ENCODE measurements around the gene RALGAPA1. TPM values are rescaled to one million over a fixed set of nuclear protein-coding genes. Genes with fewer than 3 reads are reported as not detected.

The RALGAPA1 gene
- total and polyA plus RNA-seq, 2 of the 13 experiments (the other 11 are each of a cell fraction or from before 2014, with no cell fraction given): 65.0 to 89.2 TPM

- TF ChIP-seq ZBTB1 (CRISPR knock-in tag; IDR thresholded peaks at IDR 0.05; ENCODE audit: borderline replicate concordance) (peak; percentile 17; the same call in 1 of the 2 replicates), MAX (IDR thresholded peaks at IDR 0.05) (peak; percentile 70; the same call in 1 of the 2 replicates), YEATS2 (CRISPR knock-in tag; IDR thresholded peaks at IDR 0.05; ENCODE audit: borderline replicate concordance) (no peak), FLYWCH1 (CRISPR knock-in tag; IDR thresholded peaks at IDR 0.05) (no peak), HDAC1 (CRISPR knock-in tag; IDR thresholded peaks at IDR 0.05) (peak; percentile 68), ZFX (CRISPR knock-in tag; IDR thresholded peaks at IDR 0.05; ENCODE audit: low read depth) (peak; percentile 65), AKAP8 (CRISPR knock-in tag; IDR thresholded peaks at IDR 0.05) (peak; percentile 64), SPEN (CRISPR knock-in tag; IDR thresholded peaks at IDR 0.05; ENCODE audit: low read depth) (peak; percentile 83), ZNF34 (CRISPR knock-in tag; IDR thresholded peaks at IDR 0.05; ENCODE audit: borderline replicate concordance) (peak; percentile 98), RBFOX2 (IDR thresholded peaks at IDR 0.05; ENCODE audit: low read depth, low read length) (0 out of 2 replicates have a peak, but pooled peaks have one; percentile 27), ZNF607 (CRISPR knock-in tag; IDR thresholded peaks at IDR 0.05; ENCODE audit: borderline replicate concordance) (no peak), KDM4B (CRISPR knock-in tag; IDR thresholded peaks at IDR 0.05) (no peak; the same call in 1 of the 2 replicates), ZNF883 (CRISPR knock-in tag; IDR thresholded peaks at IDR 0.05; ENCODE audit: not compliant biosample characterization) (peak; percentile 7), ZFP1 (CRISPR knock-in tag; IDR thresholded peaks at IDR 0.05) (0 out of 2 replicates have a peak, but pooled peaks have one; percentile 45), MED8 (CRISPR knock-in tag; IDR thresholded peaks at IDR 0.05; ENCODE audit: insufficient replicate concordance) (peak; percentile 82), MTF1 (CRISPR knock-in tag; IDR thresholded peaks at IDR 0.05) (0 out of 2 replicates have a peak, but pooled peaks have one; percentile 52), RAD21 (CRISPR knock-in tag; IDR thresholded peaks at IDR 0.05) (peak; percentile 38), ZNF333 (CRISPR knock-in tag; IDR thresholded peaks at IDR 0.05; ENCODE audit: borderline replicate concordance) (peak; percentile 98)
- TF ChIP-seq, protein P1, sequence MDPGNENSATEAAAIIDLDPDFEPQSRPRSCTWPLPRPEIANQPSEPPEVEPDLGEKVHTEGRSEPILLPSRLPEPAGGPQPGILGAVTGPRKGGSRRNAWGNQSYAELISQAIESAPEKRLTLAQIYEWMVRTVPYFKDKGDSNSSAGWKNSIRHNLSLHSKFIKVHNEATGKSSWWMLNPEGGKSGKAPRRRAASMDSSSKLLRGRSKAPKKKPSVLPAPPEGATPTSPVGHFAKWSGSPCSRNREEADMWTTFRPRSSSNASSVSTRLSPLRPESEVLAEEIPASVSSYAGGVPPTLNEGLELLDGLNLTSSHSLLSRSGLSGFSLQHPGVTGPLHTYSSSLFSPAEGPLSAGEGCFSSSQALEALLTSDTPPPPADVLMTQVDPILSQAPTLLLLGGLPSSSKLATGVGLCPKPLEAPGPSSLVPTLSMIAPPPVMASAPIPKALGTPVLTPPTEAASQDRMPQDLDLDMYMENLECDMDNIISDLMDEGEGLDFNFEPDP (CRISPR knock-in tag; conservative IDR thresholded peaks at IDR 0.05): no peak
- TF ChIP-seq, protein P2, sequence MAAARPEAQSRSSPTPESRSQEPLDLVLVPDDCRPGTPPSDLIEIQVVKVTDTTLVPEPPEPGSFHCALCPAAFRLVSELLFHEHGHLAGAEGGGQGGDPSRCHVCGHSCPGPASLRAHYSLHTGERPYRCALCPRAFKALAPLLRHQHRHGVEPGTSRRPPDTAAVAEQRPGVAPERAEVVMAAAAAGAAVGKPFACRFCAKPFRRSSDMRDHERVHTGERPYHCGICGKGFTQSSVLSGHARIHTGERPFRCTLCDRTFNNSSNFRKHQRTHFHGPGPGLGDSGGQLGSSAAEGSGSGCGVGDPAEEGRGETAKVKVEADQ (CRISPR knock-in tag; IDR thresholded peaks at IDR 0.05; ENCODE audit: borderline replicate concordance): 0 out of 2 replicates have a peak, but pooled peaks have one; percentile 49
- TF ChIP-seq, protein P3, sequence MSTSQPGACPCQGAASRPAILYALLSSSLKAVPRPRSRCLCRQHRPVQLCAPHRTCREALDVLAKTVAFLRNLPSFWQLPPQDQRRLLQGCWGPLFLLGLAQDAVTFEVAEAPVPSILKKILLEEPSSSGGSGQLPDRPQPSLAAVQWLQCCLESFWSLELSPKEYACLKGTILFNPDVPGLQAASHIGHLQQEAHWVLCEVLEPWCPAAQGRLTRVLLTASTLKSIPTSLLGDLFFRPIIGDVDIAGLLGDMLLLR (CRISPR knock-in tag; IDR thresholded peaks at IDR 0.05): peak; percentile 79
- TF ChIP-seq, protein P4, sequence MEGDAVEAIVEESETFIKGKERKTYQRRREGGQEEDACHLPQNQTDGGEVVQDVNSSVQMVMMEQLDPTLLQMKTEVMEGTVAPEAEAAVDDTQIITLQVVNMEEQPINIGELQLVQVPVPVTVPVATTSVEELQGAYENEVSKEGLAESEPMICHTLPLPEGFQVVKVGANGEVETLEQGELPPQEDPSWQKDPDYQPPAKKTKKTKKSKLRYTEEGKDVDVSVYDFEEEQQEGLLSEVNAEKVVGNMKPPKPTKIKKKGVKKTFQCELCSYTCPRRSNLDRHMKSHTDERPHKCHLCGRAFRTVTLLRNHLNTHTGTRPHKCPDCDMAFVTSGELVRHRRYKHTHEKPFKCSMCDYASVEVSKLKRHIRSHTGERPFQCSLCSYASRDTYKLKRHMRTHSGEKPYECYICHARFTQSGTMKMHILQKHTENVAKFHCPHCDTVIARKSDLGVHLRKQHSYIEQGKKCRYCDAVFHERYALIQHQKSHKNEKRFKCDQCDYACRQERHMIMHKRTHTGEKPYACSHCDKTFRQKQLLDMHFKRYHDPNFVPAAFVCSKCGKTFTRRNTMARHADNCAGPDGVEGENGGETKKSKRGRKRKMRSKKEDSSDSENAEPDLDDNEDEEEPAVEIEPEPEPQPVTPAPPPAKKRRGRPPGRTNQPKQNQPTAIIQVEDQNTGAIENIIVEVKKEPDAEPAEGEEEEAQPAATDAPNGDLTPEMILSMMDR (CRISPR knock-in tag; IDR thresholded peaks at IDR 0.05): peak; percentile 58
- TF ChIP-seq, protein P5, sequence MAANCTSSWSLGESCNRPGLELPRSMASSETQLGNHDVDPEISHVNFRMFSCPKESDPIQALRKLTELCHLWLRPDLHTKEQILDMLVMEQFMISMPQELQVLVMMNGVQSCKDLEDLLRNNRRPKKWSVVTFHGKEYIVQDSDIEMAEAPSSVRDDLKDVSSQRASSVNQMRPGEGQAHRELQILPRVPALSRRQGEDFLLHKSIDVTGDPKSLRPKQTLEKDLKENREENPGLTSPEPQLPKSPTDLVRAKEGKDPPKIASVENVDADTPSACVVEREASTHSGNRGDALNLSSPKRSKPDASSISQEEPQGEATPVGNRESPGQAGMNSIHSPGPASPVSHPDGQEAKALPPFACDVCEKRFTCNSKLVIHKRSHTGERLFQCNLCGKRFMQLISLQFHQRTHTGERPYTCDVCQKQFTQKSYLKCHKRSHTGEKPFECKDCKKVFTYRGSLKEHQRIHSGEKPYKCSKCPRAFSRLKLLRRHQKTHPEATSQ (CRISPR knock-in tag; IDR thresholded peaks at IDR 0.05; ENCODE audit: borderline replicate concordance): 0 out of 2 replicates have a peak, but pooled peaks have one; percentile 53
These were observed 275.5 kb downstream of the RALGAPA1 start, which contains the start of gene INSM2 (continued) for GRCh38 chr14:35533357-35534207.
